ENCODE data around the gene WNT8B. TPM values are rescaled to one million over a fixed set of nuclear protein-coding genes. Genes with fewer than 3 reads are reported as not detected.

The WNT8B gene
- total and polyA plus RNA-seq, 2 experiments from 2014 or later: not detected

DNA sequence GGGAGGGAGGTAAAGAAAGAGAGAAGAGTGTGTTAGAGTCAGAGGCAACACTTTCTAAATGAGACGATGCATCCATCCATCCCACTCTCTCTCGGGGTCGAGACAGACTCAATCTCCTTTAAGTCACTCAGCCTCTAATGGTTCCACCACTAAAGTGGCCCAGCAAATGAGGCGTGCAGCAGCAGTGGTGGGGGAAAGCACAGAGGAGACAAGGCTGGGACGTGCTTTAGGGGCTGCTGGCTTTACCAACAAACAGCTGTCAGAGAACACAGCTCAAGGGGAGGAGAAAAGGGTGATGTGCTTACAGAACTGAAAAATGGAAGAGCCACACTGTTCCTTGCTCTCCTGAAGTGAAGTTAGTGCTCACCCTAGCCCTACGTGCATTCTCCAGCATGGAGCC lies 61.4 kb downstream of the WNT8B start:
- DNase-seq (ENCODE audit: low read depth in 1 of 2, low spot score in 1 of 2): no peak
- H3K4me3 ChIP-seq: no peak overlapping the region
- peaks cover 7% of the 10 kb centered on the region for H3K4me1 ChIP-seq (ENCODE audit: low read depth)
- peaks cover 27% of the 10 kb centered on the region for H3K36me3 ChIP-seq
- TF ChIP-seq, protein P1, sequence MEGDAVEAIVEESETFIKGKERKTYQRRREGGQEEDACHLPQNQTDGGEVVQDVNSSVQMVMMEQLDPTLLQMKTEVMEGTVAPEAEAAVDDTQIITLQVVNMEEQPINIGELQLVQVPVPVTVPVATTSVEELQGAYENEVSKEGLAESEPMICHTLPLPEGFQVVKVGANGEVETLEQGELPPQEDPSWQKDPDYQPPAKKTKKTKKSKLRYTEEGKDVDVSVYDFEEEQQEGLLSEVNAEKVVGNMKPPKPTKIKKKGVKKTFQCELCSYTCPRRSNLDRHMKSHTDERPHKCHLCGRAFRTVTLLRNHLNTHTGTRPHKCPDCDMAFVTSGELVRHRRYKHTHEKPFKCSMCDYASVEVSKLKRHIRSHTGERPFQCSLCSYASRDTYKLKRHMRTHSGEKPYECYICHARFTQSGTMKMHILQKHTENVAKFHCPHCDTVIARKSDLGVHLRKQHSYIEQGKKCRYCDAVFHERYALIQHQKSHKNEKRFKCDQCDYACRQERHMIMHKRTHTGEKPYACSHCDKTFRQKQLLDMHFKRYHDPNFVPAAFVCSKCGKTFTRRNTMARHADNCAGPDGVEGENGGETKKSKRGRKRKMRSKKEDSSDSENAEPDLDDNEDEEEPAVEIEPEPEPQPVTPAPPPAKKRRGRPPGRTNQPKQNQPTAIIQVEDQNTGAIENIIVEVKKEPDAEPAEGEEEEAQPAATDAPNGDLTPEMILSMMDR (IDR thresholded peaks at IDR 0.05; ENCODE audit: low read depth, low read length): no peak
- no peaks in the 10 kb centered on the region for H3K9me3 ChIP-seq (ENCODE audit: low read depth)
- no peak overlapping the region for H3K27ac ChIP-seq
- H3K27me3 ChIP-seq: peaks cover 11% of the 10 kb centered on the region

- Histone ChIP-seq H3K4me3 (no peak overlapping the region), H3K27ac (no peak overlapping the region), H3K27me3 (peaks cover 11% of the 10 kb centered on the region), H3K9me3 (ENCODE audit: low read depth) (no peaks in the 10 kb centered on the region), H3K36me3 (peaks cover 27% of the 10 kb centered on the region), H3K4me1 (ENCODE audit: low read depth) (peaks cover 7% of the 10 kb centered on the region)
- DNase-seq (ENCODE audit: low read depth in 1 of 2, low spot score in 1 of 2): no peak
- TF ChIP-seq, protein P1 (IDR thresholded peaks at IDR 0.05; ENCODE audit: low read depth, low read length): no peak
Observed at GRCh38 chr10:100524638-100525037, 61.8 kb downstream of the WNT8B start.

GRCh38 chr10:100528123-100528886 lies 65.5 kb downstream of the WNT8B start:
- DNase-seq (ENCODE audit: low read depth in 1 of 2, low spot score in 1 of 2): peak in 1 of 2 donors; percentile 15
- no peak overlapping the region for H3K27ac ChIP-seq
- peaks cover 7% of the 10 kb centered on the region for H3K4me1 ChIP-seq (ENCODE audit: low read depth)
- H3K27me3 ChIP-seq: no peaks in the 10 kb centered on the region
- peak overlapping the region; percentile 98 for H3K4me3 ChIP-seq
- no peaks in the 10 kb centered on the region for H3K9me3 ChIP-seq (ENCODE audit: low read depth)
- TF ChIP-seq, protein P1 (IDR thresholded peaks at IDR 0.05; ENCODE audit: low read depth, low read length): no peak
- H3K36me3 ChIP-seq: peaks cover 27% of the 10 kb centered on the region

DNA sequence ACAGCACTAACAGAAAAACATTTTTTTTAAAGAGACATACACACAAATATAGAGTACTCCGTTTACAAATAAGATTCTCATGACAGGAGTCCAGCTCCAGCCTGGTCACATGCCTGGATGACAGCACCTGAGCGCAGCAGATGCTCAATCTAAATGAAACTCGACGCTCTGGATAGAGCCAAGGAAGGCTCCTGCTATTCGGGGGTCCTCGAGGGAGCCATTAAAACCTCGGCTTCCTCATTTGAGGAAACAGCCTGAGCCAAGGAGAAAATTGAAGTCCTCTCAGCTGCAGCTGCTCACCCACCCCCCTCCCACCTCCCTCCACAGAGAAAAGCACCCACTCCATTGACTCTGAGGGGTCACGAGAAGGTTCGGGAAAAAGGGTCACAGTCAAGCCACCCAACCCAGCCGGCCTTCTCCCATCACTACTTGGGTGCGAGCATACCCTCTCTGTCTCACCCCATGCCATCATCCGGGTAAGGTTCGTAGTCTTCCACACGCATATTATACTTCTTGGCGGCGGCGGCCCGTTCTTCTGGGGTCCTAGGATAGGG lies 66.2 kb downstream of the WNT8B start:
- Histone ChIP-seq H3K27ac (peak overlapping the region; percentile 17), H3K4me3 (peak overlapping the region; percentile 98), H3K9me3 (ENCODE audit: low read depth) (no peaks in the 10 kb centered on the region), H3K4me1 (ENCODE audit: low read depth) (peaks cover 7% of the 10 kb centered on the region), H3K36me3 (peaks cover 25% of the 10 kb centered on the region), H3K27me3 (no peaks in the 10 kb centered on the region)
- TF ChIP-seq, protein P1 (IDR thresholded peaks at IDR 0.05; ENCODE audit: low read depth, low read length): no peak
- DNase-seq (ENCODE audit: low read depth in 1 of 2, low spot score in 1 of 2): no peak

- TF ChIP-seq, protein P1 (IDR thresholded peaks at IDR 0.05; ENCODE audit: low read depth, low read length): no peak
- Histone ChIP-seq H3K36me3 (peaks cover 19% of the 10 kb centered on the region), H3K4me3 (peak within 1 kb of the TSS; percentile 98), H3K4me1 (ENCODE audit: low read depth) (peaks cover 7% of the 10 kb centered on the region), H3K27ac (peak within 1 kb of the TSS; percentile 17), H3K9me3 (ENCODE audit: low read depth) (no peaks in the 10 kb centered on the region), H3K27me3 (no peaks in the 10 kb centered on the region)
- peak; percentile 89 to 90 for DNase-seq (ENCODE audit: low read depth in 1 of 2, low spot score in 1 of 2)
Observed at GRCh38 chr10:100529475-100530298, 66.9 kb downstream of the WNT8B start, which contains the start of gene NDUFB8. NDUFB8 (minus strand) TSS chr10:100529871; CDS start chr10:100529851, 20 bp downstream.
